Measurements from ENCODE around the gene ANTXRL. TPM values are rescaled to one million over a fixed set of nuclear protein-coding genes. Genes with fewer than 3 reads are reported as not detected.

The ANTXRL gene
- total RNA-seq, 4 donors from 2014 or later: not detected

DNA sequence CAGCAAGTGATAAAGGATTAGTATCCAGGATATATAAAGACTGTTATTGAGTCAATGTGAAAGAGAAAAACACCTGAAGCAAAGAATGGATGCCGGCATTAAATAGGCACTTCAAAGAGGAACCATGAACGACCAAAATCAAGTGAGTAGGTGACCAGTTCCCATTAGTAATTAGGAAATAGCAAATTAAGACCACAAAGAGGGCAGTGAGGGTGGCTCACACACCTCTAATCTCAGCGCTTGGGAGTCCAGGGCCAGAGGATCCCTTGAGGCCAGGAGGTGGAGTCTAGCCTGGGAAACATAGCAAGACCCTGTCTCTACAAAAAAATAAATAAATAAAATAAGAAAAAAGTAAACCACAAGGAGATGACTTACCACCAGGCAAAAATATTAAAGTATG lies 1.5 kb upstream of the ANTXRL start:
- Histone ChIP-seq H3K4me3 (peak overlapping the region; percentile 61 to 94 (median 86)), H3K36me3 (no peaks in the 10 kb centered on the region), H3K27ac (peak overlapping the region in 2 of 4 donors; percentile 61 to 68), H3K27me3 (no peaks in the 10 kb centered on the region), H3K9me3 (no peaks in the 10 kb centered on the region), H3K4me1 (peaks cover 3 to 4% of the 10 kb centered on the region in 2 donors)
- no peak for TF ChIP-seq POLR2A (IDR thresholded peaks at IDR 0.05)
- TF ChIP-seq, protein P1, sequence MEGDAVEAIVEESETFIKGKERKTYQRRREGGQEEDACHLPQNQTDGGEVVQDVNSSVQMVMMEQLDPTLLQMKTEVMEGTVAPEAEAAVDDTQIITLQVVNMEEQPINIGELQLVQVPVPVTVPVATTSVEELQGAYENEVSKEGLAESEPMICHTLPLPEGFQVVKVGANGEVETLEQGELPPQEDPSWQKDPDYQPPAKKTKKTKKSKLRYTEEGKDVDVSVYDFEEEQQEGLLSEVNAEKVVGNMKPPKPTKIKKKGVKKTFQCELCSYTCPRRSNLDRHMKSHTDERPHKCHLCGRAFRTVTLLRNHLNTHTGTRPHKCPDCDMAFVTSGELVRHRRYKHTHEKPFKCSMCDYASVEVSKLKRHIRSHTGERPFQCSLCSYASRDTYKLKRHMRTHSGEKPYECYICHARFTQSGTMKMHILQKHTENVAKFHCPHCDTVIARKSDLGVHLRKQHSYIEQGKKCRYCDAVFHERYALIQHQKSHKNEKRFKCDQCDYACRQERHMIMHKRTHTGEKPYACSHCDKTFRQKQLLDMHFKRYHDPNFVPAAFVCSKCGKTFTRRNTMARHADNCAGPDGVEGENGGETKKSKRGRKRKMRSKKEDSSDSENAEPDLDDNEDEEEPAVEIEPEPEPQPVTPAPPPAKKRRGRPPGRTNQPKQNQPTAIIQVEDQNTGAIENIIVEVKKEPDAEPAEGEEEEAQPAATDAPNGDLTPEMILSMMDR (IDR thresholded peaks at IDR 0.05 in 4 of 5, conservative IDR thresholded peaks at IDR 0.05 in 1 of 5): no peak
- intact Hi-C loops (cut with DNase I; ENCODE audit: low total_unique reads) (no loop called here), in situ Hi-C loops (cut with MboI; ENCODE audit: low sequenced_read_pairs in 4 of 4) (loop anchor here in 2 of 4 donors (10.0 to 25.0 kb wide), 2 partner anchors 1100 to 1102 kb away; partner anchors contain the start of gene ZNF488 (in 2 of the 2))
- ATAC-seq (no peak), DNase-seq (no peak)

- H3K4me3 ChIP-seq: no peak overlapping the region
- no peaks in the 10 kb centered on the region for H3K36me3 ChIP-seq
- peaks cover 0 to 3% (median 0%) of the 10 kb centered on the region in 3 donors for H3K27me3 ChIP-seq
- in situ Hi-C loops (cut with MboI; ENCODE audit: low sequenced_read_pairs in 4 of 4) (loop anchor here in 2 of 4 donors (10.0 to 25.0 kb wide), 2 partner anchors 1099 to 1101 kb away; partner anchors contain the start of gene ZNF488 (in 2 of the 2)), intact Hi-C loops (cut with DNase I; ENCODE audit: low total_unique reads) (no loop called here)
- no peak overlapping the region for H3K27ac ChIP-seq
- TF ChIP-seq POLR2A (IDR thresholded peaks at IDR 0.05): no peak
- TF ChIP-seq, protein P1 (IDR thresholded peaks at IDR 0.05 in 4 of 5, conservative IDR thresholded peaks at IDR 0.05 in 1 of 5): no peak
- ATAC-seq: no peak
- no peak for DNase-seq
- no peaks in the 10 kb centered on the region for H3K9me3 ChIP-seq
- peaks cover 3 to 4% of the 10 kb centered on the region in 2 donors for H3K4me1 ChIP-seq
These were observed 704 bp upstream of the ANTXRL start for GRCh38 chr10:46285966-46286620.

GRCh38 chr10:46287846-46288477 lies 1.2 kb downstream of the ANTXRL start:
- H3K4me1 ChIP-seq: peaks cover 3 to 4% of the 10 kb centered on the region in 2 donors
- DNase-seq: no peak
- no peak overlapping the region for H3K4me3 ChIP-seq
- H3K9me3 ChIP-seq: no peaks in the 10 kb centered on the region
- no peak overlapping the region for H3K27ac ChIP-seq
- no peak for ATAC-seq
- no peak for TF ChIP-seq POLR2A (IDR thresholded peaks at IDR 0.05)
- TF ChIP-seq, protein P1 (IDR thresholded peaks at IDR 0.05 in 4 of 5, conservative IDR thresholded peaks at IDR 0.05 in 1 of 5): no peak
- intact Hi-C loops (cut with DNase I; ENCODE audit: low total_unique reads) (no loop called here), in situ Hi-C loops (cut with MboI; ENCODE audit: low sequenced_read_pairs in 4 of 4) (loop anchor here in 2 of 4 donors (10.0 to 25.0 kb wide), 2 partner anchors 1097 to 1099 kb away; partner anchors contain the start of gene ZNF488 (in 2 of the 2))
- H3K36me3 ChIP-seq: no peaks in the 10 kb centered on the region
- peaks cover 0 to 3% (median 0%) of the 10 kb centered on the region in 3 donors for H3K27me3 ChIP-seq

DNA sequence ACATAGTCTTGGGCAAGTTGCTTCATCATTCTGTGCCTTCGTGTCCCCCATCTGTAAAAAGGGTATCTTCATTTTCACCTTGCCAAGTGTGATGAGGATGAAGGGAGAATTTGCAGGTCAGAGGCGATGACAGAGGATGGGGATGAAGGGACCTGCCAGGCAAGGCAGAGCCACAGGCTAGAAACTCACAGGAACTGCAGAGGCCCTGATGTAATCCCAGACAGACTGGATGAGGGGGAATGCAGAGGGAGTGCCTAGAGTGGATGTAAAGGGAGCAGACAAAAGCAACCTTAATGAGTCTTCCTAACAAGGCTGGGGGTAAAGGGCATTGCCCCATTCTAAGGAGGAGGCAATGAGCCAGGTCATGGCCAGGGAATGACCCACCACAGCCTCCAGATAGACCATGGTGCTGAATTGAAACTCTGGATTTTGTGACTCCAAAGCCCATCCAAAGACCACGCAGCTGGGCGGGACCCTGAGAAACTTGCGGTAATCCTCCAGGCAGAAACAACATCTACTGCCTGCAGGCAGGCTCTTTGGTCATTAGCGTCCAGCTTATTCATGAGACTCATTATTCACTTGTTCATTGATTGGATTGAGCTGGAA lies 1.9 kb downstream of the ANTXRL start:
- Histone ChIP-seq H3K4me1 (peaks cover 3 to 4% of the 10 kb centered on the region in 2 donors), H3K36me3 (no peaks in the 10 kb centered on the region), H3K4me3 (no peak overlapping the region), H3K27ac (no peak overlapping the region), H3K9me3 (no peaks in the 10 kb centered on the region), H3K27me3 (peaks cover 0 to 3% (median 0%) of the 10 kb centered on the region in 3 donors)
- DNase-seq (no peak), ATAC-seq (no peak)
- TF ChIP-seq, protein P1 (IDR thresholded peaks at IDR 0.05 in 4 of 5, conservative IDR thresholded peaks at IDR 0.05 in 1 of 5): no peak
- TF ChIP-seq POLR2A (IDR thresholded peaks at IDR 0.05): no peak
- in situ Hi-C loops (cut with MboI; ENCODE audit: low sequenced_read_pairs in 4 of 4): loop anchor here in 2 of 4 donors (10.0 to 25.0 kb wide), 2 partner anchors 1096 to 1099 kb away; partner anchors contain the start of gene ZNF488 (in 2 of the 2)
- intact Hi-C loops (cut with DNase I; ENCODE audit: low total_unique reads): no loop called here
